HepG2 (cell line): ENCODE measurements around the gene OSBPL2.

Experiments
- POLR2AphosphoS5 ChIP-seq: IDR thresholded peaks from 2 replicates; pipeline ENCODE4 v1.6.1; 2012; ENCODE audit warnings: low read depth, low read length
- ZNF121 ChIP-seq: sonication (generic); formaldehyde crosslinking; IDR thresholded peaks from 2 replicates; pipeline ENCODE4 v1.5.0; 2020; ENCODE audit warnings: mild to moderate bottlenecking, missing genetic modification reagents
- ZNF720 ChIP-seq: sonication (generic); formaldehyde crosslinking; IDR thresholded peaks from 2 replicates; pipeline ENCODE4 v1.4.0; 2020; ENCODE audit warnings: missing genetic modification reagents
- TF ChIP-seq, protein P1 (sequence below): sonication (generic); formaldehyde crosslinking; IDR thresholded peaks from 2 replicates; pipeline ENCODE4 v1.4.0; 2020; ENCODE audit warnings: mild to moderate bottlenecking, missing genetic modification reagents
- TF ChIP-seq, protein P2 (sequence below): sonication (generic); formaldehyde crosslinking; IDR thresholded peaks from 2 replicates; pipeline ENCODE4 v1.5.0; 2020; ENCODE audit warnings: mild to moderate bottlenecking, missing genetic modification reagents, moderate library complexity
- TF ChIP-seq, protein P3 (sequence below): sonication (generic); formaldehyde crosslinking; IDR thresholded peaks from 2 replicates; pipeline ENCODE4 v1.4.0; 2020; ENCODE audit warnings: missing genetic modification reagents, low read depth, mild to moderate bottlenecking, borderline replicate concordance
- TF ChIP-seq, protein P4 (sequence below): sonication (generic); formaldehyde crosslinking; IDR thresholded peaks from 2 replicates; pipeline ENCODE4 v1.4.0; 2020; ENCODE audit warnings: missing genetic modification reagents
- TF ChIP-seq, protein P5 (sequence below): sonication (generic); formaldehyde crosslinking; IDR thresholded peaks from 2 replicates; pipeline ENCODE4 v1.8.1; 2023; ENCODE audit warnings: mild to moderate bottlenecking, missing genetic modification reagents

DNA sequence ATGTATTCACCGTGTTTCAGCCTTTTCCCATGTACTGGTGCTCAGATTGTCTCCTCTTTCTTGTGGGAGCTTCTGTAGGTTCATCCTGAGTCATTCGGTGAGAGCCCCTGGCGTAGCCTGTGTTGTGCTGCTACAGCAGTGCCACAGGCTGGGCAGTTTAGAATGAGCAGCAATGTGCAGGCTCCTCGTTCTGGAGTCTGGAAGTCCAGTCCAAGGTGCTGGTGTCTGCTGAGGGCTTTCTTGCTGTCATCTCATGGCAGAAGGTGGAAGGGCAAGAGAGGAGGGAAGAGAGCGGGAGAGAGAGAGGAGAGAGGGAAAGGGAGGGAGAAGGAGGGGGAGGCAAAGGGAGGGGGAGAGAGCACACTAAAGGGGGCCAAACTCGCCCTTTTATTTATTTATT lies 15.1 kb downstream of the OSBPL2 start:
- TF ChIP-seq, protein P1, sequence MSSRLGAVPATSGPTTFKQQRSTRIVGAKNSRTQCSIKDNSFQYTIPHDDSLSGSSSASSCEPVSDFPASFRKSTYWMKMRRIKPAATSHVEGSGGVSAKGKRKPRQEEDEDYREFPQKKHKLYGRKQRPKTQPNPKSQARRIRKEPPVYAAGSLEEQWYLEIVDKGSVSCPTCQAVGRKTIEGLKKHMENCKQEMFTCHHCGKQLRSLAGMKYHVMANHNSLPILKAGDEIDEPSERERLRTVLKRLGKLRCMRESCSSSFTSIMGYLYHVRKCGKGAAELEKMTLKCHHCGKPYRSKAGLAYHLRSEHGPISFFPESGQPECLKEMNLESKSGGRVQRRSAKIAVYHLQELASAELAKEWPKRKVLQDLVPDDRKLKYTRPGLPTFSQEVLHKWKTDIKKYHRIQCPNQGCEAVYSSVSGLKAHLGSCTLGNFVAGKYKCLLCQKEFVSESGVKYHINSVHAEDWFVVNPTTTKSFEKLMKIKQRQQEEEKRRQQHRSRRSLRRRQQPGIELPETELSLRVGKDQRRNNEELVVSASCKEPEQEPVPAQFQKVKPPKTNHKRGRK (CRISPR knock-in tag) = no peak
- TF ChIP-seq, protein P2, sequence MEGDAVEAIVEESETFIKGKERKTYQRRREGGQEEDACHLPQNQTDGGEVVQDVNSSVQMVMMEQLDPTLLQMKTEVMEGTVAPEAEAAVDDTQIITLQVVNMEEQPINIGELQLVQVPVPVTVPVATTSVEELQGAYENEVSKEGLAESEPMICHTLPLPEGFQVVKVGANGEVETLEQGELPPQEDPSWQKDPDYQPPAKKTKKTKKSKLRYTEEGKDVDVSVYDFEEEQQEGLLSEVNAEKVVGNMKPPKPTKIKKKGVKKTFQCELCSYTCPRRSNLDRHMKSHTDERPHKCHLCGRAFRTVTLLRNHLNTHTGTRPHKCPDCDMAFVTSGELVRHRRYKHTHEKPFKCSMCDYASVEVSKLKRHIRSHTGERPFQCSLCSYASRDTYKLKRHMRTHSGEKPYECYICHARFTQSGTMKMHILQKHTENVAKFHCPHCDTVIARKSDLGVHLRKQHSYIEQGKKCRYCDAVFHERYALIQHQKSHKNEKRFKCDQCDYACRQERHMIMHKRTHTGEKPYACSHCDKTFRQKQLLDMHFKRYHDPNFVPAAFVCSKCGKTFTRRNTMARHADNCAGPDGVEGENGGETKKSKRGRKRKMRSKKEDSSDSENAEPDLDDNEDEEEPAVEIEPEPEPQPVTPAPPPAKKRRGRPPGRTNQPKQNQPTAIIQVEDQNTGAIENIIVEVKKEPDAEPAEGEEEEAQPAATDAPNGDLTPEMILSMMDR (CRISPR knock-in tag) = no peak
- no peak for TF ChIP-seq ZNF121
- TF ChIP-seq, protein P3, sequence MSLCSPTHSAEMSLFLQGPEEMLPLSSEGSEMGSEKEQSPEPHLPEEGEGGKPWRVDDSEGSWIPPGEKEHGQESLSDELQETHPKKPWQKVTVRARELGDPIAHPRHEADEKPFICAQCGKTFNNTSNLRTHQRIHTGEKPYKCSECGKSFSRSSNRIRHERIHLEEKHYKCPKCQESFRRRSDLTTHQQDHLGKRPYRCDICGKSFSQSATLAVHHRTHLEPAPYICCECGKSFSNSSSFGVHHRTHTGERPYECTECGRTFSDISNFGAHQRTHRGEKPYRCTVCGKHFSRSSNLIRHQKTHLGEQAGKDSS (CRISPR knock-in tag) = no peak
- TF ChIP-seq, protein P4, sequence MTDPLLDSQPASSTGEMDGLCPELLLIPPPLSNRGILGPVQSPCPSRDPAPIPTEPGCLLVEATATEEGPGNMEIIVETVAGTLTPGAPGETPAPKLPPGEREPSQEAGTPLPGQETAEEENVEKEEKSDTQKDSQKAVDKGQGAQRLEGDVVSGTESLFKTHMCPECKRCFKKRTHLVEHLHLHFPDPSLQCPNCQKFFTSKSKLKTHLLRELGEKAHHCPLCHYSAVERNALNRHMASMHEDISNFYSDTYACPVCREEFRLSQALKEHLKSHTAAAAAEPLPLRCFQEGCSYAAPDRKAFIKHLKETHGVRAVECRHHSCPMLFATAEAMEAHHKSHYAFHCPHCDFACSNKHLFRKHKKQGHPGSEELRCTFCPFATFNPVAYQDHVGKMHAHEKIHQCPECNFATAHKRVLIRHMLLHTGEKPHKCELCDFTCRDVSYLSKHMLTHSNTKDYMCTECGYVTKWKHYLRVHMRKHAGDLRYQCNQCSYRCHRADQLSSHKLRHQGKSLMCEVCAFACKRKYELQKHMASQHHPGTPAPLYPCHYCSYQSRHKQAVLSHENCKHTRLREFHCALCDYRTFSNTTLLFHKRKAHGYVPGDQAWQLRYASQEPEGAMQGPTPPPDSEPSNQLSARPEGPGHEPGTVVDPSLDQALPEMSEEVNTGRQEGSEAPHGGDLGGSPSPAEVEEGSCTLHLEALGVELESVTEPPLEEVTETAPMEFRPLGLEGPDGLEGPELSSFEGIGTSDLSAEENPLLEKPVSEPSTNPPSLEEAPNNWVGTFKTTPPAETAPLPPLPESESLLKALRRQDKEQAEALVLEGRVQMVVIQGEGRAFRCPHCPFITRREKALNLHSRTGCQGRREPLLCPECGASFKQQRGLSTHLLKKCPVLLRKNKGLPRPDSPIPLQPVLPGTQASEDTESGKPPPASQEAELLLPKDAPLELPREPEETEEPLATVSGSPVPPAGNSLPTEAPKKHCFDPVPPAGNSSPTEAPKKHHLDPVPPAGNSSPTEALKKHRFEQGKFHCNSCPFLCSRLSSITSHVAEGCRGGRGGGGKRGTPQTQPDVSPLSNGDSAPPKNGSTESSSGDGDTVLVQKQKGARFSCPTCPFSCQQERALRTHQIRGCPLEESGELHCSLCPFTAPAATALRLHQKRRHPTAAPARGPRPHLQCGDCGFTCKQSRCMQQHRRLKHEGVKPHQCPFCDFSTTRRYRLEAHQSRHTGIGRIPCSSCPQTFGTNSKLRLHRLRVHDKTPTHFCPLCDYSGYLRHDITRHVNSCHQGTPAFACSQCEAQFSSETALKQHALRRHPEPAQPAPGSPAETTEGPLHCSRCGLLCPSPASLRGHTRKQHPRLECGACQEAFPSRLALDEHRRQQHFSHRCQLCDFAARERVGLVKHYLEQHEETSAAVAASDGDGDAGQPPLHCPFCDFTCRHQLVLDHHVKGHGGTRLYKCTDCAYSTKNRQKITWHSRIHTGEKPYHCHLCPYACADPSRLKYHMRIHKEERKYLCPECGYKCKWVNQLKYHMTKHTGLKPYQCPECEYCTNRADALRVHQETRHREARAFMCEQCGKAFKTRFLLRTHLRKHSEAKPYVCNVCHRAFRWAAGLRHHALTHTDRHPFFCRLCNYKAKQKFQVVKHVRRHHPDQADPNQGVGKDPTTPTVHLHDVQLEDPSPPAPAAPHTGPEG (CRISPR knock-in tag) = no peak
- TF ChIP-seq, protein P5, sequence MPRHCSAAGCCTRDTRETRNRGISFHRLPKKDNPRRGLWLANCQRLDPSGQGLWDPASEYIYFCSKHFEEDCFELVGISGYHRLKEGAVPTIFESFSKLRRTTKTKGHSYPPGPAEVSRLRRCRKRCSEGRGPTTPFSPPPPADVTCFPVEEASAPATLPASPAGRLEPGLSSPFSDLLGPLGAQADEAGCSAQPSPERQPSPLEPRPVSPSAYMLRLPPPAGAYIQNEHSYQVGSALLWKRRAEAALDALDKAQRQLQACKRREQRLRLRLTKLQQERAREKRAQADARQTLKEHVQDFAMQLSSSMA = no peak
- no peak for TF ChIP-seq ZNF720 (CRISPR knock-in tag)
- no peak for TF ChIP-seq POLR2AphosphoS5
